Measurements from ENCODE around the gene NOS3. TPM values are rescaled to one million over a fixed set of nuclear protein-coding genes. Genes with fewer than 3 reads are reported as not detected.
A peak's percentile ranks its signal among the peaks of the same experiment; 100 is the strongest.

Gene NOS3
- total and polyA plus RNA-seq, 9 of the 15 experiments (the other 6 are each of a cell fraction or from before 2014, with no cell fraction given) = 1.1 to 121 (median 23.6) TPM

DNA sequence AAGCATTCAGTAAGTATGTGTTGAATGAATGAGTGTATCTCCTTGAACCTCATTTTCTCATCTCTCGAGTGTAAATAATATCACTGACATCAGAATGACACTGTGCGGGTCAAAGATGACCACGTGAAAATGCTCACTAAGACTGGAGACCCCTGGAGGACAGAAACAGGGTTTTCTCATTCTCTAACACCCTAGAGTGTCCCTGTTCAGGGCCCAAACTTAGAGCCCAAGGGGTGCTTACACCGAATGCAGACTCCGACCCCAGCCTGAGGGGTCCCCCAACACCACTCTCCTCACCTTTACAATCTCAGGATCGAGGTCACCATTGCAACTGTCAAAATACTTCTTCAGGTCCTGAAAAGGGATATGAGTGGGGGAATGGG is 65.5 kb downstream of the NOS3 start (continued):
- TF ChIP-seq TBP (optimal IDR thresholded peaks at IDR 0.05; ENCODE audit: low read depth, low read length) (no peak), CXXC5 (CRISPR knock-in tag; IDR thresholded peaks at IDR 0.05) (0 out of 2 replicates have a peak, but pooled peaks have one; percentile 47), RBM25 (IDR thresholded peaks at IDR 0.05; ENCODE audit: low read depth, low read length, severe bottlenecking) (no peak), YBX1 (IDR thresholded peaks at IDR 0.05) (no peak), NFE2L1 (tag; IDR thresholded peaks at IDR 0.05; ENCODE audit: borderline replicate concordance, low read depth) (no peak), TBL1XR1 (IDR thresholded peaks at IDR 0.05; ENCODE audit: low read length in 2 of 2) (no peak), CBX3 (IDR thresholded peaks at IDR 0.05; ENCODE audit: borderline replicate concordance in 1 of 2, low read length in 2 of 2) (peak in 1 of 2 experiments; percentile 73; a peak in 1 of 3 replicates), ZNF217 (CRISPR knock-in tag; IDR thresholded peaks at IDR 0.05) (no peak), ZNF695 (CRISPR knock-in tag; IDR thresholded peaks at IDR 0.05) (no peak), HMGN3 (IDR thresholded peaks at IDR 0.05; ENCODE audit: borderline replicate concordance, extremely low read depth, insufficient read length, low read depth, low read length) (no peak), GTF2A2 (tag; IDR thresholded peaks at IDR 0.05) (no peak), ZNF780A (CRISPR knock-in tag; IDR thresholded peaks at IDR 0.05) (no peak)
- TF ChIP-seq, protein P1, sequence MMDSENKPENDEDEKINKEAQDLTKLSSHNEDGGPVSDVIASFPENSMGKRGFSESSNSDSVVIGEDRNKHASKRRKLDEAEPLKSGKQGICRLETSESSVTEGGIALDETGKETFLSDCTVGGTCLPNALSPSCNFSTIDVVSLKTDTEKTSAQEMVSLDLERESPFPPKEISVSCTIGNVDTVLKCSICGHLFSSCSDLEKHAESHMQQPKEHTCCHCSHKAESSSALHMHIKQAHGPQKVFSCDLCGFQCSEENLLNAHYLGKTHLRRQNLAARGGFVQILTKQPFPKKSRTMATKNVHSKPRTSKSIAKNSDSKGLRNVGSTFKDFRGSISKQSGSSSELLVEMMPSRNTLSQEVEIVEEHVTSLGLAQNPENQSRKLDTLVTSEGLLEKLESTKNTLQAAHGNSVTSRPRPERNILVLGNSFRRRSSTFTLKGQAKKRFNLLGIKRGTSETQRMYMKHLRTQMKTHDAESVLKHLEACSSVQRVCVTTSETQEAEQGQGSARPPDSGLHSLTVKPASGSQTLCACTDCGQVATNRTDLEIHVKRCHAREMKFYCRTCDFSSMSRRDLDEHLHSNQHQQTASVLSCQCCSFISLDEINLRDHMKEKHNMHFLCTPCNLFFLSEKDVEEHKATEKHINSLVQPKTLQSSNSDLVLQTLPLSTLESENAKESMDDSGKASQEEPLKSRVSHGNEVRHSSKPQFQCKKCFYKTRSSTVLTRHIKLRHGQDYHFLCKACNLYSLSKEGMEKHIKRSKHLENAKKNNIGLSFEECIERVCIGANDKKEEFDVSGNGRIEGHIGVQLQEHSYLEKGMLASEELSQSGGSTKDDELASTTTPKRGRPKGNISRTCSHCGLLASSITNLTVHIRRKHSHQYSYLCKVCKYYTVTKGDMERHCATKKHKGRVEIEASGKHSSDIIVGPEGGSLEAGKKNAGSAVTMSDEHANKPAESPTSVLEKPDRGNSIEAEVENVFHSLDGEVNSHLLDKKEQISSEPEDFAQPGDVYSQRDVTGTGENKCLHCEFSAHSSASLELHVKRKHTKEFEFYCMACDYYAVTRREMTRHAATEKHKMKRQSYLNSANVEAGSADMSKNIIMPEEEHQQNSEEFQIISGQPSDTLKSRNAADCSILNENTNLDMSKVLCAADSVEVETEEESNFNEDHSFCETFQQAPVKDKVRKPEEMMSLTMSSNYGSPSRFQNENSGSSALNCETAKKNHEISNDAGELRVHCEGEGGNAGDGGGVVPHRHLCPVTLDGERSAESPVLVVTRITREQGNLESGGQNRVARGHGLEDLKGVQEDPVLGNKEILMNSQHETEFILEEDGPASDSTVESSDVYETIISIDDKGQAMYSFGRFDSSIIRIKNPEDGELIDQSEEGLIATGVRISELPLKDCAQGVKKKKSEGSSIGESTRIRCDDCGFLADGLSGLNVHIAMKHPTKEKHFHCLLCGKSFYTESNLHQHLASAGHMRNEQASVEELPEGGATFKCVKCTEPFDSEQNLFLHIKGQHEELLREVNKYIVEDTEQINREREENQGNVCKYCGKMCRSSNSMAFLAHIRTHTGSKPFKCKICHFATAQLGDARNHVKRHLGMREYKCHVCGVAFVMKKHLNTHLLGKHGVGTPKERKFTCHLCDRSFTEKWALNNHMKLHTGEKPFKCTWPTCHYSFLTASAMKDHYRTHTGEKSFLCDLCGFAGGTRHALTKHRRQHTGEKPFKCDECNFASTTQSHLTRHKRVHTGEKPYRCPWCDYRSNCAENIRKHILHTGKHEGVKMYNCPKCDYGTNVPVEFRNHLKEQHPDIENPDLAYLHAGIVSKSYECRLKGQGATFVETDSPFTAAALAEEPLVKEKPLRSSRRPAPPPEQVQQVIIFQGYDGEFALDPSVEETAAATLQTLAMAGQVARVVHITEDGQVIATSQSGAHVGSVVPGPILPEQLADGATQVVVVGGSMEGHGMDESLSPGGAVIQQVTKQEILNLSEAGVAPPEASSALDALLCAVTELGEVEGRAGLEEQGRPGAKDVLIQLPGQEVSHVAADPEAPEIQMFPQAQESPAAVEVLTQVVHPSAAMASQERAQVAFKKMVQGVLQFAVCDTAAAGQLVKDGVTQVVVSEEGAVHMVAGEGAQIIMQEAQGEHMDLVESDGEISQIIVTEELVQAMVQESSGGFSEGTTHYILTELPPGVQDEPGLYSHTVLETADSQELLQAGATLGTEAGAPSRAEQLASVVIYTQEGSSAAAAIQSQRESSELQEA (IDR thresholded peaks at IDR 0.05; ENCODE audit: low read depth) = no peak
- TF ChIP-seq, protein P2, sequence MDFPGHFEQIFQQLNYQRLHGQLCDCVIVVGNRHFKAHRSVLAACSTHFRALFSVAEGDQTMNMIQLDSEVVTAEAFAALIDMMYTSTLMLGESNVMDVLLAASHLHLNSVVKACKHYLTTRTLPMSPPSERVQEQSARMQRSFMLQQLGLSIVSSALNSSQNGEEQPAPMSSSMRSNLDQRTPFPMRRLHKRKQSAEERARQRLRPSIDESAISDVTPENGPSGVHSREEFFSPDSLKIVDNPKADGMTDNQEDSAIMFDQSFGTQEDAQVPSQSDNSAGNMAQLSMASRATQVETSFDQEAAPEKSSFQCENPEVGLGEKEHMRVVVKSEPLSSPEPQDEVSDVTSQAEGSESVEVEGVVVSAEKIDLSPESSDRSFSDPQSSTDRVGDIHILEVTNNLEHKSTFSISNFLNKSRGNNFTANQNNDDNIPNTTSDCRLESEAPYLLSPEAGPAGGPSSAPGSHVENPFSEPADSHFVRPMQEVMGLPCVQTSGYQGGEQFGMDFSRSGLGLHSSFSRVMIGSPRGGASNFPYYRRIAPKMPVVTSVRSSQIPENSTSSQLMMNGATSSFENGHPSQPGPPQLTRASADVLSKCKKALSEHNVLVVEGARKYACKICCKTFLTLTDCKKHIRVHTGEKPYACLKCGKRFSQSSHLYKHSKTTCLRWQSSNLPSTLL (IDR thresholded peaks at IDR 0.05) = no peak
- TF ChIP-seq, protein P3, sequence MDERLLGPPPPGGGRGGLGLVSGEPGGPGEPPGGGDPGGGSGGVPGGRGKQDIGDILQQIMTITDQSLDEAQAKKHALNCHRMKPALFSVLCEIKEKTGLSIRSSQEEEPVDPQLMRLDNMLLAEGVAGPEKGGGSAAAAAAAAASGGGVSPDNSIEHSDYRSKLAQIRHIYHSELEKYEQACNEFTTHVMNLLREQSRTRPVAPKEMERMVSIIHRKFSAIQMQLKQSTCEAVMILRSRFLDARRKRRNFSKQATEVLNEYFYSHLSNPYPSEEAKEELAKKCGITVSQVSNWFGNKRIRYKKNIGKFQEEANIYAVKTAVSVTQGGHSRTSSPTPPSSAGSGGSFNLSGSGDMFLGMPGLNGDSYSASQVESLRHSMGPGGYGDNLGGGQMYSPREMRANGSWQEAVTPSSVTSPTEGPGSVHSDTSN (CRISPR knock-in tag; IDR thresholded peaks at IDR 0.05; ENCODE audit: low read depth) = no peak
- TF ChIP-seq, protein P3 (tag; conservative IDR thresholded peaks at IDR 0.05; ENCODE audit: low read depth) = 0 out of 2 replicates have a peak, but pooled peaks have one; percentile 42

Measured in K562 (cell line).